K562 (cell line): Measurements from ENCODE around the gene PI4K2A. TPM values are rescaled to one million over a fixed set of nuclear protein-coding genes. Genes with fewer than 3 reads are reported as not detected.
A peak's percentile ranks its signal among the peaks of the same experiment; 100 is the strongest.

Source experiments
- CEBPG ChIP-seq, 3 experiments: fragments of 200-800 bp in 1 of 3; sonication (Bioruptor generic) in 1 of 3; sonication (generic) in 1 of 3; formaldehyde crosslinking in 1 of 3; IDR thresholded peaks in 2 of 3; conservative IDR thresholded peaks in 1 of 3; 2 replicates each; pipeline versions ENCODE4 v1.6.1 to v1.8.0; 2016 to 2022; ENCODE audit warnings: missing compliant biosample characterization in 2 of 3, missing genetic modification characterization in 2 of 3, mild to moderate bottlenecking in 1 of 3, missing genetic modification reagents in 1 of 3
- MAFG ChIP-seq: fragments of 450-650 bp; conservative IDR thresholded peaks from 2 replicates; pipeline ENCODE4 v1.6.1; 2016; ENCODE audit warnings: missing genetic modification characterization, missing compliant biosample characterization
- MEIS2 ChIP-seq: fragments of 450-650 bp; IDR thresholded peaks from 2 replicates; pipeline ENCODE4 v1.6.1; 2014; ENCODE audit warnings: mild to moderate bottlenecking; ENCODE audit not compliant: partially characterized antibody
- NFE2 ChIP-seq: IDR thresholded peaks from 2 replicates; pipeline ENCODE4 v1.6.1; 2014; ENCODE audit warnings: antibody characterized with exemption, low read depth
- NR2C1 ChIP-seq, 2 experiments: fragments of 450-650 bp; IDR thresholded peaks; 2 replicates each; pipeline ENCODE4 v1.6.1; 2017; ENCODE audit warnings: mild to moderate bottlenecking in 2 of 2, antibody characterized with exemption in 1 of 2, inconsistent platforms in 1 of 2, missing compliant biosample characterization in 1 of 2, missing genetic modification characterization in 1 of 2
- PHB2 ChIP-seq: fragments of 450-650 bp; IDR thresholded peaks from 2 replicates; pipeline ENCODE4 v1.6.1; 2017; ENCODE audit warnings: low read depth
- ZFX ChIP-seq: sonication (generic); formaldehyde crosslinking; IDR thresholded peaks from 2 replicates; pipeline ENCODE4 v1.8.0; 2022; ENCODE audit warnings: mild to moderate bottlenecking, missing genetic modification reagents, moderate library complexity
- ZKSCAN3 ChIP-seq: fragments of 250-450 bp; sonication (Bioruptor Pico); IDR thresholded peaks from 2 replicates; pipeline ENCODE4 v1.4.0; 2020
- ZNF174 ChIP-seq: fragments of 250-450 bp; sonication (Bioruptor Pico); IDR thresholded peaks from 2 replicates; pipeline ENCODE4 v1.4.0; 2020; ENCODE audit warnings: mild to moderate bottlenecking
- ZNF316 ChIP-seq: fragments of 450-650 bp; IDR thresholded peaks from 2 replicates; pipeline ENCODE4 v1.6.1; 2016
- ZNF324 ChIP-seq: fragments of 250-450 bp; sonication (Bioruptor Pico); IDR thresholded peaks from 2 replicates; pipeline ENCODE4 v1.4.0; 2020; ENCODE audit warnings: mild to moderate bottlenecking
- ZNF518B ChIP-seq: fragments of 250-450 bp; sonication (Bioruptor Pico); IDR thresholded peaks from 2 replicates; pipeline ENCODE4 v1.5.0; 2021; ENCODE audit warnings: mild to moderate bottlenecking, moderate library complexity
- polyA plus RNA-seq, 8 experiments: library from polyadenylated mRNA; depleted of rRNA in 4 of 8; stranded (reverse) in 5 of 8; unstranded in 3 of 8; fragments of >200 nt; fragmentation: Nextera tagmentation in 2 of 8; fragmentation: Illumina TruSeq in 1 of 8; extraction: Ambion mirVana in 2 of 8; extraction: Trizol in 1 of 8; gene quantifications; 2 replicates each; pipeline versions ENCODE4 v1.2.1 to v1.2.3, GENCODE V29; 2011 to 2014; ENCODE audit warnings: inconsistent platforms in 1 of 8, missing spikeins in 1 of 8
- total RNA-seq, 7 experiments: library from RNA; depleted of rRNA in 6 of 7; stranded (reverse); fragments of >200 nt in 6 of 7; fragmentation: Illumina TruSeq in 2 of 7; extraction: Trizol in 2 of 7; gene quantifications; 2 replicates each; pipeline versions ENCODE4 v1.2.1 to v1.2.3, GENCODE V29; 2011 to 2021; ENCODE audit warnings: low replicate concordance in 1 of 7
- TF ChIP-seq, protein P1 (sequence below): fragments of 250-450 bp; sonication (Bioruptor Pico); IDR thresholded peaks from 2 replicates; pipeline ENCODE4 v1.5.0; 2022; ENCODE audit warnings: mild to moderate bottlenecking
- TF ChIP-seq, protein P2 (sequence below): fragments of 450-650 bp; IDR thresholded peaks from 2 replicates; pipeline ENCODE4 v1.6.1; 2016; ENCODE audit warnings: low read depth
- TF ChIP-seq, protein P3 (sequence below): sonication (generic); formaldehyde crosslinking; IDR thresholded peaks from 2 replicates; pipeline ENCODE4 v1.9.0; 2022; ENCODE audit warnings: mild to moderate bottlenecking, missing genetic modification reagents

PI4K2A gene
- total and polyA plus RNA-seq, 9 of the 15 experiments (the other 6 are each of a cell fraction or from before 2014, with no cell fraction given) = 4.4 to 28.4 (median 16.5) TPM

GRCh38 chr10:97689559-97690020 lies 49.1 kb downstream of the PI4K2A start (continued):
- TF ChIP-seq NR2C1 (IDR thresholded peaks at IDR 0.05) (no peak), NR2C1 (tag; IDR thresholded peaks at IDR 0.05) (peak; percentile 64; the same call in 1 of the 2 replicates), ZNF174 (CRISPR knock-in tag) (no peak), ZKSCAN3 (CRISPR knock-in tag) (no peak), MEIS2 (no peak), NFE2 (no peak), MAFG (no peak), ZNF324 (no peak), PHB2 (no peak), ZNF316 (no peak), CEBPG (CRISPR knock-in tag; IDR thresholded peaks at IDR 0.05) (no peak), CEBPG (tag; conservative IDR thresholded peaks at IDR 0.05 in 1 of 2, IDR thresholded peaks at IDR 0.05 in 1 of 2) (no peak), ZNF518B (CRISPR knock-in tag) (no peak), ZFX (CRISPR knock-in tag) (peak; percentile 73)
- TF ChIP-seq, protein P1, sequence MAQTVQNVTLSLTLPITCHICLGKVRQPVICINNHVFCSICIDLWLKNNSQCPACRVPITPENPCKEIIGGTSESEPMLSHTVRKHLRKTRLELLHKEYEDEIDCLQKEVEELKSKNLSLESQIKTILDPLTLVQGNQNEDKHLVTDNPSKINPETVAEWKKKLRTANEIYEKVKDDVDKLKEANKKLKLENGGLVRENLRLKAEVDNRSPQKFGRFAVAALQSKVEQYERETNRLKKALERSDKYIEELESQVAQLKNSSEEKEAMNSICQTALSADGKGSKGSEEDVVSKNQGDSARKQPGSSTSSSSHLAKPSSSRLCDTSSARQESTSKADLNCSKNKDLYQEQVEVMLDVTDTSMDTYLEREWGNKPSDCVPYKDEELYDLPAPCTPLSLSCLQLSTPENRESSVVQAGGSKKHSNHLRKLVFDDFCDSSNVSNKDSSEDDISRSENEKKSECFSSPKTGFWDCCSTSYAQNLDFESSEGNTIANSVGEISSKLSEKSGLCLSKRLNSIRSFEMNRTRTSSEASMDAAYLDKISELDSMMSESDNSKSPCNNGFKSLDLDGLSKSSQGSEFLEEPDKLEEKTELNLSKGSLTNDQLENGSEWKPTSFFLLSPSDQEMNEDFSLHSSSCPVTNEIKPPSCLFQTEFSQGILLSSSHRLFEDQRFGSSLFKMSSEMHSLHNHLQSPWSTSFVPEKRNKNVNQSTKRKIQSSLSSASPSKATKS (CRISPR knock-in tag) = no peak
- TF ChIP-seq, protein P2, sequence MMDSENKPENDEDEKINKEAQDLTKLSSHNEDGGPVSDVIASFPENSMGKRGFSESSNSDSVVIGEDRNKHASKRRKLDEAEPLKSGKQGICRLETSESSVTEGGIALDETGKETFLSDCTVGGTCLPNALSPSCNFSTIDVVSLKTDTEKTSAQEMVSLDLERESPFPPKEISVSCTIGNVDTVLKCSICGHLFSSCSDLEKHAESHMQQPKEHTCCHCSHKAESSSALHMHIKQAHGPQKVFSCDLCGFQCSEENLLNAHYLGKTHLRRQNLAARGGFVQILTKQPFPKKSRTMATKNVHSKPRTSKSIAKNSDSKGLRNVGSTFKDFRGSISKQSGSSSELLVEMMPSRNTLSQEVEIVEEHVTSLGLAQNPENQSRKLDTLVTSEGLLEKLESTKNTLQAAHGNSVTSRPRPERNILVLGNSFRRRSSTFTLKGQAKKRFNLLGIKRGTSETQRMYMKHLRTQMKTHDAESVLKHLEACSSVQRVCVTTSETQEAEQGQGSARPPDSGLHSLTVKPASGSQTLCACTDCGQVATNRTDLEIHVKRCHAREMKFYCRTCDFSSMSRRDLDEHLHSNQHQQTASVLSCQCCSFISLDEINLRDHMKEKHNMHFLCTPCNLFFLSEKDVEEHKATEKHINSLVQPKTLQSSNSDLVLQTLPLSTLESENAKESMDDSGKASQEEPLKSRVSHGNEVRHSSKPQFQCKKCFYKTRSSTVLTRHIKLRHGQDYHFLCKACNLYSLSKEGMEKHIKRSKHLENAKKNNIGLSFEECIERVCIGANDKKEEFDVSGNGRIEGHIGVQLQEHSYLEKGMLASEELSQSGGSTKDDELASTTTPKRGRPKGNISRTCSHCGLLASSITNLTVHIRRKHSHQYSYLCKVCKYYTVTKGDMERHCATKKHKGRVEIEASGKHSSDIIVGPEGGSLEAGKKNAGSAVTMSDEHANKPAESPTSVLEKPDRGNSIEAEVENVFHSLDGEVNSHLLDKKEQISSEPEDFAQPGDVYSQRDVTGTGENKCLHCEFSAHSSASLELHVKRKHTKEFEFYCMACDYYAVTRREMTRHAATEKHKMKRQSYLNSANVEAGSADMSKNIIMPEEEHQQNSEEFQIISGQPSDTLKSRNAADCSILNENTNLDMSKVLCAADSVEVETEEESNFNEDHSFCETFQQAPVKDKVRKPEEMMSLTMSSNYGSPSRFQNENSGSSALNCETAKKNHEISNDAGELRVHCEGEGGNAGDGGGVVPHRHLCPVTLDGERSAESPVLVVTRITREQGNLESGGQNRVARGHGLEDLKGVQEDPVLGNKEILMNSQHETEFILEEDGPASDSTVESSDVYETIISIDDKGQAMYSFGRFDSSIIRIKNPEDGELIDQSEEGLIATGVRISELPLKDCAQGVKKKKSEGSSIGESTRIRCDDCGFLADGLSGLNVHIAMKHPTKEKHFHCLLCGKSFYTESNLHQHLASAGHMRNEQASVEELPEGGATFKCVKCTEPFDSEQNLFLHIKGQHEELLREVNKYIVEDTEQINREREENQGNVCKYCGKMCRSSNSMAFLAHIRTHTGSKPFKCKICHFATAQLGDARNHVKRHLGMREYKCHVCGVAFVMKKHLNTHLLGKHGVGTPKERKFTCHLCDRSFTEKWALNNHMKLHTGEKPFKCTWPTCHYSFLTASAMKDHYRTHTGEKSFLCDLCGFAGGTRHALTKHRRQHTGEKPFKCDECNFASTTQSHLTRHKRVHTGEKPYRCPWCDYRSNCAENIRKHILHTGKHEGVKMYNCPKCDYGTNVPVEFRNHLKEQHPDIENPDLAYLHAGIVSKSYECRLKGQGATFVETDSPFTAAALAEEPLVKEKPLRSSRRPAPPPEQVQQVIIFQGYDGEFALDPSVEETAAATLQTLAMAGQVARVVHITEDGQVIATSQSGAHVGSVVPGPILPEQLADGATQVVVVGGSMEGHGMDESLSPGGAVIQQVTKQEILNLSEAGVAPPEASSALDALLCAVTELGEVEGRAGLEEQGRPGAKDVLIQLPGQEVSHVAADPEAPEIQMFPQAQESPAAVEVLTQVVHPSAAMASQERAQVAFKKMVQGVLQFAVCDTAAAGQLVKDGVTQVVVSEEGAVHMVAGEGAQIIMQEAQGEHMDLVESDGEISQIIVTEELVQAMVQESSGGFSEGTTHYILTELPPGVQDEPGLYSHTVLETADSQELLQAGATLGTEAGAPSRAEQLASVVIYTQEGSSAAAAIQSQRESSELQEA = no peak
- TF ChIP-seq, protein P3, sequence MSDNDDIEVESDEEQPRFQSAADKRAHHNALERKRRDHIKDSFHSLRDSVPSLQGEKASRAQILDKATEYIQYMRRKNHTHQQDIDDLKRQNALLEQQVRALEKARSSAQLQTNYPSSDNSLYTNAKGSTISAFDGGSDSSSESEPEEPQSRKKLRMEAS = peak; percentile 79
